Kidney (tissue), 14 donors: Measurements from ENCODE around the gene TPPP. TPM values are rescaled to one million over a fixed set of nuclear protein-coding genes. Genes with fewer than 3 reads are reported as not detected.
A peak's percentile ranks its signal among the peaks of the same experiment; 100 is the strongest.

Experiments used
- DNase-seq, 5 donors: peaks; one replicate each; pipeline ENCODE4 v3.0.0-alpha.2; 2013 to 2020
- FAIRE-seq: peaks from 2 replicates; lab custom pipeline; 2012; peaks lifted over from hg19 to GRCh38; lab: Jason Lieb, UNC
- H3K27ac ChIP-seq, 2 donors: one replicate each; pipeline ENCODE4 v1.7.0; 2013; ENCODE audit warnings: low read depth in 2 of 2, low read length in 2 of 2, inconsistent platforms in 1 of 2
- H3K27me3 ChIP-seq: one replicate; pipeline ENCODE4 v1.7.1; 2013; ENCODE audit warnings: low read length, inconsistent platforms; ENCODE audit not compliant: control insufficient read depth, insufficient read depth
- H3K36me3 ChIP-seq, 3 donors: one replicate each; pipeline versions ENCODE4 v1.7.0 to v1.7.1; 2013; ENCODE audit warnings: low read length in 3 of 3, control low read depth in 1 of 3, inconsistent platforms in 1 of 3; ENCODE audit not compliant: insufficient read depth in 3 of 3, control insufficient read depth in 2 of 3
- H3K4me1 ChIP-seq, 3 donors: one replicate each; pipeline versions ENCODE4 v1.7.0 to v1.7.1; 2013; ENCODE audit warnings: low read length in 3 of 3, inconsistent platforms in 1 of 3, low read depth in 1 of 3; ENCODE audit not compliant: control insufficient read depth in 2 of 3, insufficient read depth in 2 of 3
- H3K4me3 ChIP-seq, 3 donors: one replicate each; pipeline versions ENCODE4 v1.7.0 to v1.8.1; 2013; ENCODE audit warnings: low read length in 3 of 3, control low read depth in 1 of 3, inconsistent platforms in 1 of 3
- H3K9ac ChIP-seq, 3 donors: one replicate each; pipeline versions ENCODE4 v1.7.0 to v1.7.1; 2013; ENCODE audit warnings: low read length in 3 of 3, control low read depth in 1 of 3, inconsistent platforms in 1 of 3
- H3K9me3 ChIP-seq, 3 donors: one replicate each; pipeline versions ENCODE4 v1.7.0 to v1.7.1; 2013; ENCODE audit warnings: low read length in 3 of 3, control low read depth in 1 of 3, inconsistent platforms in 1 of 3; ENCODE audit not compliant: control insufficient read depth in 2 of 3, insufficient read depth in 1 of 3
- CTCF ChIP-seq: IDR thresholded peaks from 3 replicates; pipeline ENCODE4 v1.5.1; 2012; ENCODE audit warnings: mild to moderate bottlenecking, moderate library complexity, borderline replicate concordance; ENCODE audit not compliant: insufficient read depth; ENCODE audit errors: extremely low read depth
- intact Hi-C: fragments of 100-400 bp; cut with DNase I; formaldehyde crosslinking; loops from one replicate; pipeline ENCODE4 v1.11.1; 2022
- polyA plus RNA-seq: library from polyadenylated mRNA; stranded (reverse); fragments of 350-450 nt; fragmentation: Illumina TruSeq; extraction: RNeasy Lipid Tissue Mini Kit (QIAGEN cat#74804); gene quantifications from one replicate; pipeline ENCODE4 v1.2.3, GENCODE V29; 2014; ENCODE audit warnings: low read depth, low replicate concordance; ENCODE audit not compliant: insufficient read depth
- total RNA-seq: library from RNA; stranded (reverse); fragmentation: NEBNext Ultra II Directional; extraction: Animal tissue kit (Norgen Biotek cat#: 25700); gene quantifications from one replicate; pipeline ENCODE4 v1.2.1, GENCODE V29; 2021
- donor health status: control.
- donor health status: control.
- donor health status: control.
- donor health status: control.
- donor health status: control.
- donor health status: DM: yes; HTN: yes; CAD: no.
- donor health status: Normal renal cell carcinoma (clear cell type).

The TPPP gene
- total and polyA plus RNA-seq, 2 donors from 2014 or later, result 5.8 to 6.9 TPM

- H3K4me3 ChIP-seq, result no peak overlapping the region
- H3K27ac ChIP-seq, result no peak overlapping the region
- intact Hi-C loops, result loop anchor here (10.0 kb wide), 1 partner anchor 236 kb away; no protein-coding TSS in a partner anchor
- FAIRE-seq, result no peak
- H3K27me3 ChIP-seq, result no peaks in the 10 kb centered on the region
- H3K4me1 ChIP-seq, result peaks cover 0 to 16% (median 4%) of the 10 kb centered on the region in 3 donors
- no peak overlapping the region for H3K9ac ChIP-seq
- peaks cover 0 to 4% (median 0%) of the 10 kb centered on the region in 3 donors for H3K36me3 ChIP-seq
- DNase-seq, result peak in 1 of 5 donors; percentile 39
- no peaks in the 10 kb centered on the region for H3K9me3 ChIP-seq
- no peak for TF ChIP-seq CTCF
Observed at GRCh38 chr5:668283-668995, 24.7 kb downstream of the TPPP start.

- peak in 1 of 5 donors; percentile 72 for DNase-seq
- intact Hi-C loops, result loop anchor here (10.0 kb wide), 1 partner anchor 238 kb away; no protein-coding TSS in a partner anchor
Observed at GRCh38 chr5:666816-667498, 26.2 kb downstream of the TPPP start.

GRCh38 chr5:665956-666711 is 27.0 kb downstream of the TPPP start:
- Histone ChIP-seq H3K27ac (no peak overlapping the region), H3K9ac (no peak overlapping the region), H3K9me3 (no peaks in the 10 kb centered on the region), H3K36me3 (peaks cover 0 to 4% (median 0%) of the 10 kb centered on the region in 3 donors), H3K27me3 (no peaks in the 10 kb centered on the region), H3K4me3 (no peak overlapping the region), H3K4me1 (no peaks in the 10 kb centered on the region)
- no peak for FAIRE-seq
- no peak for TF ChIP-seq CTCF
- DNase-seq, result peak in 1 of 5 donors; percentile 63
- intact Hi-C loops, result loop anchor here (10.0 kb wide), 1 partner anchor 239 kb away; no protein-coding TSS in a partner anchor

More at GRCh38 chr5:666816-667498, 26.2 kb downstream of the TPPP start:
- Histone ChIP-seq H3K4me1 (peaks cover 0 to 4% (median 3%) of the 10 kb centered on the region in 3 donors), H3K4me3 (no peak overlapping the region), H3K27me3 (no peaks in the 10 kb centered on the region), H3K9me3 (no peaks in the 10 kb centered on the region), H3K36me3 (peaks cover 0 to 4% (median 0%) of the 10 kb centered on the region in 3 donors), H3K27ac (no peak overlapping the region), H3K9ac (no peak overlapping the region)
- FAIRE-seq, result no peak
- no peak for TF ChIP-seq CTCF
